PC-3 (cell line): Measurements from ENCODE around the gene ZNF681.
"Not testable (repeated sequence)": the region's sequence is repeated elsewhere in the genome, so short reads cannot be mapped to it uniquely, and the experiment has no call there.

ENCODE experiments used
- CTCF ChIP-seq: fragments of 300-600 bp; sonication (generic); conservative IDR thresholded peaks from 2 replicates; pipeline ENCODE4 v1.5.1; 2017; ENCODE audit warnings: antibody characterized with exemption, low read depth, mild to moderate bottlenecking, low read length
- EZH2 ChIP-seq: fragments of 300-600 bp; sonication (generic); IDR thresholded peaks from one replicate; pipeline ENCODE4 v1.6.1; 2017; ENCODE audit warnings: antibody characterized with exemption, mild to moderate bottlenecking, low read length; ENCODE audit not compliant: unreplicated experiment
- EZH2phosphoT487 ChIP-seq: fragments of 300-600 bp; sonication (generic); IDR thresholded peaks from 2 replicates; pipeline ENCODE4 v1.6.1; 2018; ENCODE audit warnings: mild to moderate bottlenecking, antibody characterized with exemption, low read length, borderline replicate concordance

- not testable (repeated sequence) for TF ChIP-seq CTCF, EZH2phosphoT487, EZH2
These were observed 15.0 kb downstream of the ZNF681 start for GRCh38 chr19:23743633-23744232.
